Activated CD4-positive, alpha-beta T cell treated with anti-CD3 and anti-CD28 coated beads, Interleukin-2, amount 50 U/mL, for 48 hours (primary cell): ENCODE measurements around the gene CD164.

ENCODE experiments used
- DNase-seq, 2 experiments: peaks; one replicate each; pipeline ENCODE4 v3.0.0-alpha.2; 2020

The CD164 gene

DNA sequence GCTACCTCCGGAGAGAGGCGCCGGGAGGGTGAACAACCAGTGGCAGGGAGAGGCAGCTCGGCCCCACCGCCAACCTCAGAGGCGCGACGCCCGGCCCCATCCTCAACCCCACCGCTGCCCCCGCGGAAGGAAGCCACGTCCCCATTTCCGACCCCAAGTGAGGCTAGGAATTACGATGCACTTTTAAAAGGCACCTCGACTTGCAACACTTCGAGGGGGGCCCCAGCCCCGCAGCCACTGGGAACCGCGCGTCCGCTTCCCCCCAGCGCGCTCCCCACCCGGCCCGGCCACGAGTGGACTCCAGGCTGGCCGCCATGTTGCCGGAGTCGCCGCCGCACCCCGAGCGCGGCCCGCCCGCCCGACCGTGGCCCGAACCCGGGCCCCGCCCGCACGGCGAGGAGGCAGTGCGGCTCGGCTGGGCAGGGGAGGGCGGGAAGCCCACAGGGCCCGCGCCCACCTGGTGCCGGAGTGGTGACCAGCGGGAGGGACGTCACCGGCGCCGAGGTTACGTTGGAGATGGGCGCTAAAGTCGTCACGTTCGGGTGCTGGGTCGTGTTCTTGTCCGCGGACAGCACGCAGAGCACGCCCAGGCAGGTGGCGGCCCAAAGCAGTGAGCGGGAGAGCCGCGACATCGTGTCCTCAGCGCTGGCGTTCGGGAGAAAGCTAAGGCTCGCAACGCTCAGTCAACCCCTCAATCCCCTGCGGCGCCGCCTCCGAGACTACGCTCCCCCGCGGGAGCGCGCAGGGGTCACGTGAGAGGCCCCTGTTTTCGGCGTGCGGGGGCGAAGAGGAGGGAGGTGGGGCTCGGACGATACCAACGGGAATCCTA is at the start of gene CD164:
Gene CD164, minus strand, starts transcription at position 721 of the 829 bp plus-strand sequence. Its CDS starts 89 bp downstream, at position 632.
- DNase-seq: peak; percentile 91 to 94

DNA sequence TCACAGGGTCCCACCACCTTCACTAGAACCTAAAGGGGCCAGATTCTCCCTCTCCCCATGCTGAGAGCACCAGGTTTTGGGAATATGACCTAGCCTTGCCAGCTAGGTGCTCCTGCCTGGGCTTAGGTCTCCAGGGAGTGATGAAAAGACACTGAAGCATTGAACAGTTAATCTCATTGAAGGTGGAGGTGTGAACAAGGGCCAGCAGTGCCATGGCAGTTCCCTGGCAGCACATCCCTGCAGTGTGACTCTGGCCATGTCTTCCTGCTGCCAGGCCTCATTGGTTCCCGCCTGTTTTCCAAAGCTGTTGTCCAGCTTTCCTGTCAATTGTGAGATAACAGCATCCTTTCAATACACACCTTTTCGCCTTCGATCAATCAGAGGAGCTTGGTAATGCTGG is 47.2 kb upstream of the CD164 start:
- DNase-seq: no peak

DNA sequence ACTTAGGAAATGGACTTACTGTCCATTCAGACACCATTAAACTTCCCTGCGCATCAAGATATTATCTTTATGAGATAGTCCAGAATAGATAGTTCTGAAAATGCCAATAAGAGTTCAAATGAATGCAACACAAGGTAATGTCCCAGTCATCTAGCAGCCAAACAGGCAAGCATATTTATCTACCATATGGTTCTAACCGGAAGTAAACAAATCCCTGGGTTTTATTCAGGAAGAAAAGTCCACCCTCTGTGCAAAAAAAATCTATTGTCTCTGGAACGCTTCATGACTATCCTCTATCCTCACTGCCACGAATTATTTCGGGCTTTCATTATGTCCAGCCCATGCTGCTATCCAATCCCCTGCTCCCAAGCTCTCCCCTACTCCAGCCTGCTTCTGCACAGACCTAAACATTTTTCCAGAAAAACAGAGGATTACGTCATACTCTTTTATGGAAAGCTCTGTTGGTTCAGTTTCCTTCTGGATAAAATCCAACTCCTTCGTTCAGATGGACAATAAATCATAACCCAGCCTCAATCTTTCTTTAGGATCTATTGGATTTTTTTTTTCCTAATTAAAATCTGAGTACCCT is 46.7 kb upstream of the CD164 start:
- DNase-seq: no peak

DNA sequence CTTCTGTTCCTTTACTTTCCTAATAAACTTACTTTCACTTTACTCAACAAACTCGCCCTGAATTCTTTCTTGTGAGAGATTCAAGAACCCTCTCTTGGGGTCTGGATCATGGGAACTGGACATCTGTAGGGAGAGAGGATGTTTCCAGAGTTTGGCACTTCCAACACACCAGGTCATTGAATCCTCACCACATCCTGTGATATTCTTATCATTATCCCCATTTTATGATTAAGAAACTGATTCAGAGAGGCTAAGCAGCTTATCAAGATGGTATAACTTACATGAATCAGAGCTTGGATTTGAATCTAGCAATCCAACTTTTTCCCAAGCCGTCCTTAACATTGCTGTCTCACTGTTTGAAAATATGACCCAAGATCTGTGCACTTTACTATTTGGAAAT is 42.7 kb upstream of the CD164 start:
- no peak for DNase-seq

DNA sequence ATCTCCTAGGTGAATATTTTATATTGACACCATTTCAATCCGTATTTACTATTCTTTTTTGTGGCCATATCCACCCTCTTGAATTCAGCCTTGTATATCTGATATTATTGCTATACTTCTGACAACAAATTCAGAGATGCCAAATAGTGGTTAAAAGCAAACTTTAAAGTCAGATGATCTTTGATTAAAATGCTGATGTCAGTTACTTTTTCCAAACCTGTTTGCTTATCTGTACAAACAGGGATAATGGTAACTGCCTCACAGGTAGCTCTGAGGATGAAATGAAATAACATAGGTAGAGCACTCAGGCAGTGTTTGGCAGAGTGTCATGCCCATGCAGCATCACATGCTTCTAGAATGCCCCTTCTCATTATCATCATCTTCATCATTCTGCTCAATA is 38.9 kb upstream of the CD164 start:
- DNase-seq: no peak

DNA sequence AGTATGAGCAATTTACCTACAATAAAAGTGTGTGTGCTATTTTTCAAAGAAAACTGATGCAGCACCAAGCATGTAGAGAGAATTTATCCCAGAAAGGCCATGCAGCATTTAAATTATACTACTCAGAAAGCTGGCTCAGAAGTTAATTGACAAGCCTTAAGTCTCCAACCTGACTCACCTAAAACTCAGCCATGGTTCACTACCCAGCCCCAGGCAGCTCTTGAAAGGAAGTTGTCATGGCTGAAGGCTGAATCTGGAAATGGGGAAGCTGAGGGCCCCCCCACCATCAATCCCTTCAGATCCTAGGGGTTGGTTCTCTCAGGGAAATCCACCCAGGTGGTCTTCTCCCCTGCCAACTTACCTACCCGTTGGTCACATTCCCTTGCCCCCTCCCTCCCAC is 38.5 kb upstream of the CD164 start:
- DNase-seq: no peak

DNA sequence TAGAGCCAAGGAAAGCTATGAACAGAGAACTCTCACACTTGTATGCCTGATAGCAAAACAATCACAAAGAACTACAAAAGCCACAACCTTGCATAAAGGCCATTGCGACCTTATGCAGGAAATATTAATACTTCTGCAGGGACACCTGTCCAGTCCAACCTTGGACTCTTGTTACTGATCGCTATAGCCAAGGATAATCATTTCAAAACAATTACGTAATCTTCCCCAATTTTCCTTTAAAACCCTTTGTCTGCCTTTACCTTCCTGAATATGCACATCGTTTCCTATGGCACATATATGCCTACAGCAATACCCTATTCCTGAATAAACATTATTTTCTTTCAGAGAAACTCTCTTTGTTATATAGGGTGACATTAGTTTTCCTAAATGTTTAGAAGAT is 35.4 kb upstream of the CD164 start:
- DNase-seq: no peak

DNA sequence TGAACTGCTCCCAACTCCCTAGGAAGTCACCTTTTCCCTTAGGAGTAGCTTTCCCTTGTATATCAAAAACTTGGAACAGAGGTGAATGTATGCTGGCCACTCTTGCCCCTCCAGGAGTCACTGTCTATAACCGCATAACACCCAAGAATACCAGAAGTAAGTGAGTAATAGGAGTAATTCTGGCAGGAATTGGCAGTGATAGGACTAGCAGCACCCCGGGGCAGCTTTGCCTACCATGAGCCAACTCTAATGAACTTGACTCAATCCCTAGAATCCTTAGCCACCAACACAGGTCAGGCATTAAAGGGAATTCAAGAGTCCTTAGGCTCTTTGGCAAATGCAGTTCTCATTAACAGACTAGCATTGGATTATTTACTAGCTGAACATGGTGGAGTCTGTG is 28.8 kb upstream of the CD164 start:
- DNase-seq: no peak

DNA sequence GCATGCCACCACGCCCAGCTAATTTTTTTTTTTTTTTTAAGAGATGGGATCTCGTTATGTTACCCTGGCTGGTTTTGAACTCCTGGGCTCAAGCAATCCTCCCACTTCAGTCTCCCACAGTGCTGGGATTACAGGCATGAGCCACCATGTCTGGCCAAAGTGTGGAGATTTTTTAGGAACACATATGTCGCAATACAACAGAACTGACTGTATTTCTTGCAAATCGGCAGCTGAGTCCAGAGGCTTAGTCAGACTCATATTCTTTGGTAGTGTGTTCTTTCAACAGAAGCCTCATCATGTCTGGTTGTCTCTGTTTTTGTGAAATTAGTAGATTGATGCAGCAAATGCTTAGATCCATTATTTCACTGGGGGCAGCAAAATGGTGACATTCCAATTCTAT is 23.9 kb upstream of the CD164 start:
- DNase-seq: no peak

DNA sequence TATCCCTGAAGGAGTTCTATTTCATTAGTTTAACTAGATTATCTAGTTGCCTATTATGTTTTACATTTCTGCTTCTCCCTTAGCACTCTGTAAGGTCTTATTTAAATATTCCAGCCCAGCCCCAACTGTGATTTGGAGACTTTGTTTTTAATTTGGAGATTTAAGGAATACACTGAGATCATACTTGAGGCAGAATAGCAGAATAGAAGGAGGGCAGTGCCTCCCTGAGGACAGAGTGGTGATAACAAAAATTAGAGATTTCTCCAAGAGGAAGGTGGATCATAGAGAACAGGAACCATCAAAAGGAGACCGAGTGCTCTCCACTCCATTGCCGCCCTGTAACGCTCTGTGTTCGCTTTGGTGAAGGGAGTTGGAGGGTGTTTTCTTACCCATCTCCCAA is 14.8 kb upstream of the CD164 start:
- DNase-seq: no peak

DNA sequence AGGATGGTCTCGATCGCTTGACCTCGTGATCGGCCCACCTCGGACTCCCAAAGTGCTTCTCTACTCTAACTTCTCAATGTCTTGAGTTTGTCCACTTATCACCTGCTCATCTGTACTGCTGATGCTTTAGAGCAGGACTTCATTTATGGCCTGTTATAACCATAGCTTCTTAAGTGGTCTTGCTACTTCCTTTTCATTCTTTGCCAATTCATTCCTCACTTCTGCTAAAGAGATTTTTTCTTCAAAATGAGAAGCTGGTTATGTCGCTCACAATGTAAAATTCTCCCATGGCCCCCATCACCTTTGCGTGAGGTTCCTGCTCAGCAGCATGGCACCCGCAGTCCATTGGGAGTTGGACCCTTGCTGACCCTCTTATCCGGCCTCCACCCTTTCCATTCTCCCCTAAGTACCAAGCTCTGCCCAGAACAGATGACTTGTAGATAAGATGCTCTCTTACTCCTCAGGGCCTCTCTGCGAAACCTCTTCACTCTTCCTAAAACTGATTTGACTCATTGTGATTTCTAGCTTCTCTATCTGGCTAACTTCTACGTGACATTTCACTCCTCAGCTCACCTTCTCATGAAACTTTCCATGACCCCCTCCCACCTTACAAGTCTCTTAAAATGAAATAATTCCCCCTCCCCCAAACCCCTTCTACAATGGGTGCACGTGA is 13.9 kb upstream of the CD164 start:
- no peak for DNase-seq

DNA sequence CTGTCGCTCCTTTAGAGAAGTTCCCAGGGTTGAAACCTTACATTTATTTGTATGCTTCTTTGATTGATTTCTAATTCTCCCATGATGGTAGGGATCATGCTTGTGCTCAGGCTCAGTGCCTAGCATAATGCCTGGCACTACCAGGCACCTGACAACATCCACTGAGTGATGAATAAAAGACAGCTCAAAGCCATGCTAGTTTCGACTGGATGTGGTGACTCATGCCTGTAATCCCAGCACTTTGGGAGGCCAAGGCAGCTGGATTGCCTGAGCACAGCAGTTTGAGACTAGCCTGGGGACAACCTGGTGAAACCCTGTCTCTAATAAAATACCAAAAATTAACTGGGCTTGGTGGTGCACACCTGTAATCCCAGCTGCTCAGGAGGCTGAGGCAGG is 11.6 kb upstream of the CD164 start:
- DNase-seq: no peak

DNA sequence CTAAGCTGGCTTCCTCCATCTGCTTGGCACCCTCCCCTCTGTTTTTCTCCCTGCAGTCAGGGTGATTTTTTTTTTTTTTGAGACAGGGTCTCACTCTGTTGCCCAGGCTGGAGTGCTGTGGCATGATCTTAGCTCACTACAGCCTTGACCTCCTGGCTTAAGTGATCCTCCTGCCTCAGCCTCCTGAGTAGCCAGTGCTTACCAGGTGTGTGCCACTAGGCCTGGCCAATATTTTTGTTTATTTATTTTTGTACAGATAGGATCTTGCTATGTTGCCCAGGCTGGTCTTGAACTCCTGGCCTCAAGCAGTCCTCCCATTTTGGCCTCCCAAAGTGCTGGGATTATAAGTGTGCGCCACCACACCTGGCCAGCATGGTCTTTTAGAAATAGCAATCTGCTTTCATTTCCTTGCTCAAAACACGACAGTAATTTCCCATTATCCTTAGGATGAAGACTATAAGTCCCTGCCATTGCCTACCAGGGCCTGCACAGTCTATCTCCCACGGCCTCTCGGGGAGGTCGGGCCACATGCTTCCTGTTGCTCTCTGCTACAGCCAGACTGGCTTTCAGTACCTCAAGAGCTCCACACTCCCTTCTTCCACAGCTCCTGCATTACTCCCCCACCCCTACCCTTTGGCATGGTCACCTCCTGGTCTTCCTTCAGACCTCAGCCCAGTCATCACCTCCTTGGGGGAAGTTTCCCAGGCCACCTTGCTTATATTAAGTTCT is 11.1 kb upstream of the CD164 start:
- DNase-seq: no peak

DNA sequence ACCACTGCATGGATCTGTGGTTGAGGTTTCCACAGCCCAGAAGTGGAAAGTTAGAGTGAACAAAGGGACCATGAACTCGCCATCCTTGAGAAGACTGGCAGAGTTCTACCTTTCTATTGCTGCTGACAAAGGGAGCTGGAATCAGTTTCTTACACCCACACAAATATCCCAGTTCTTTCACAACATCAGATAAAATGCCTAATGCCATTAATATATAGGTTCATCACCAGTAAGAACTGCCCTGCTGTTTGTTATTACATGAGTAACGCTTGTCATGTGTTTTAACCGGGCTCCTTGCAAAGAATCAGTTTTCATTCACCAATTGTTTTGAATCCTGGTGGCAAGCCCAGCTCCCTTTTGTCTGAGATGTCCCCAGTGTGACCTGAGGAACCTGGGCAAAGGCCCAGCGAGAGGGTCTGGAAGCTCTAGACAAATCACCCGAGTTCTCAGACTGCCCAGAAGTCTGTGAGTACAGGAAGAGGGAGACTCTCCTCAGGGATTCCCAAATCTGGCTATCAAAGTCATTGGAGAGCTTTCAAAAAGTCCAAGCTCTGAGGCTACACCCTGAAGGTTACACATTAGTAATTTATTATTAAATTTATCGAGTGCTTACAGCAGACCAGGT is 7.5 kb upstream of the CD164 start:
- no peak for DNase-seq

DNA sequence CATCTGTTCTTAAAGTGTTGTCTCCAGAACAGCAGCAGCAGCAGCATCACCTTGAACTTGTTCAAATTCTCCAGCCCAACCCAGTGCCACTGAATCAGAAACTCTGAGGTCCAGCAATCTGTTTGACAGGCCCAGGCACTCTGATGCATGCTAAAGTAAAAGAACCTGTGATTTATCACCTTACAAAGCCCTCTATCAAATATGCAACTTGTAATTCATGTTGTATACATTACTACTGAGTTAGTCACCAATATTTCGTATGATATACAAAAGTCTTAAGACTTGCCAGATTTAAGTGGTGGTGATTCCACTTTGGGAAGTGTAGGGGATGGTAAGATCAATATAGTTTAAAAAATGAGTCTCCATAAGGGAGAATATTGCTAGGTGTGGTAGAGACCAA is 6.0 kb upstream of the CD164 start:
- DNase-seq: no peak

DNA sequence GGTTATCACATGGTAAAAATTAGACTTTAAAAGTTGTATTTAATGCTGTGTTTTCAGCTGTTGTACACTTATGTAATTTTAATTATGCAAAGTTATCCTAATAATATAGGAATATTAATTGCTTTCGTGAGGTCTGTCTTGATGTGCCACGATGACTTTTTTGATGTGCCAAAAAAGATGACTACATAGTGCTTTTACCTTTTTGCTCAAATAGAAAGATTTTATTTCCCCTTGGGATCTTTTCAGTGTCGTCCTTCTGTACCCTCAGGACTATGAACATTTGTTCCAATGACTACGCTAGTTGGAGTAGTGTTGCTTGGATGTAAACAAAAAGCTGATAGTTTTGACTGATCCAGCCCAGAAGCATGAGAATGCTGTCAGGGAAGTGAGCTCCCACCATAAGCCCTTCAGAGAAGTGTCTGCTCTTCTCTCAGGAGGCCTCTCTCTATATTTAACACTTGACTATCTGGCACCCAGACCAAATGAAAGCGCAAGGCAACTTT is 1.2 kb upstream of the CD164 start:
- no peak for DNase-seq

DNA sequence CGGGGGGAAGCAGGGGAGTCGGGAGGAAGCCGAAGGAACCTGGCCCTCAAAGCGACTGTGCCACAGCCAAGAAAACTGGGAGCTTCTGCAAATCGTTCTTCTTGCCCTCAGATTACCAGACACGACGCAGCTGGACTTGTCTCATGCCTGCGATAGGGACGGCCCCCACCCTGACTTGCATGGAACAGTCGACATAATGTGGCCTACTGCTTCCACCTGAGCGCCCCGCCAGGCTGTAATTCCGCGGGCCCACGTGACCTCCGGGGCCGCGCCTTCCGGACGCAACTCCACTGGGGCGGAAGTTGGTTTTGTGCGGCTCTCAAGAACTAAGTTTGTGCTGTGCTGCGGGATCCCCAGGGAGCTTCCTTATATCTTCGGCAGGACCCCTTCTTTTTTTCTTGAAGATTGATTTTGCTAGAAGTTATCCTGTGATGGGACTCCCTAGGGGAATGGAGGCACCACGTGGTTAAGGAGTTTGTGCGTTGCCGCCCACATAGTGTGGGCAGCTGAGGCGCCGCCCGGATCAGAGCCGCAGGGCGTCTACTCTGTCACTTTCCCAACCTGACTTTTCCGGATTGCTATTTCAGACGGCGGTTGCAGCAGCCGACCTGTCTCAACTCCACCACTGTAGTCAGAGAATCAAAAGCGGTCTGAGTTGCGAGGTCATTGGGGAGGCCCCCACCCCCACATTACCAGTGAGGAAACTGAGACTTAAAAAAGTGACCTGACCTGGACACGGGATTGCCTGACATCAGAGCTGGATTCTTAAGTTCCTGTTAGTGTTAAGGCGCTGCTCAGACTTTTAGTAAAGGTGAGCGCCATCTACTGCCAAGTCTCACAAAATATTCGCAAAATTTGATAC is 540 bp upstream of the CD164 start:
- DNase-seq: peak; percentile 89 to 91

DNA sequence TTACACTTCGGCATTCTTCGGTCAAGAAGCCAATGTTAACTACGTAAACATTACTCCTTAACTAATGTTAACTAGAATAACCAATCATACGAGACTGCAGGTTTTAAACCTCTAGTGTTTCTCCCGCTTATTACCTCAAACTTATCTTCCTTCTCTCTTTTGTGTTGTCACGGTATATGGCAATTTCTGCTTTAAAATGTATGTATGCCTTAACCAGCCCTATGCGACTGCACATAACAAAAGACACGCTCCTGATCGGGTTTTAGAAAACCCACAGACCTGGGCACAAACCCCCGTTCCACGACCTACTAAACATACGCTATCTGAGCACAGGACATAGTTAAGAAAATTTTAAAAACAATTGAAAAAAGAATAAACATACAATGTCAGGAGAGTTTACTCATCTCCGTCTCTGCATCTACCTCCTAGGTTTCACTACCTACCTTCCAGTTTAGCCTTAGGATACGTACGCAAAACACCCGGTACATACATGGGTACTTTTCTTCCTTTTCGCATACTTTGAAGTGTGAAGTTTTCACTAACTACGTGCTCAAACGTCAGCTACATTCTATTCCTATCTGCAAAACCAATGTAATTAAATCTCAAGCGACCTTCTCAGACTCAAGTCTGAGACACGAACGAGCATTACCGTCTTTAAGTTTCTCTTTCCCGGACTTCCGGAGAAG is 1.1 kb downstream of the CD164 start:
- DNase-seq: no peak

DNA sequence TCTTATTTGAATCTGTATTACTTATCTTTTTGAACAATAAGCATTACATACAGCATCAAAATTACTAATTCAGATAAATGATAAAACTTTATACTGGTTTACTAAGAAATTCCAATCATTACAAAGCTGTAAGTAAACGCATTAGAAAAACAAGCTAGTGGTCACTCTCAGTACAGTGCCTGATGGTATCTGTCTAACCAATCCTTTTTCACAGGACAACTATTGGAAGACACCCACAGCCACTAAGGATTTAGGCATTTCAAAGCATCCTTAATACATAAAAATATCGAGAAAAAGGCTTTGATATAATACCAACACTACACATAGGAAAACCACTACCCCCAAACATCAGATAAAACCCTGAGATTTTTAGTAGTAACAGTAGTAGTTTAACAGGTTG is 2.6 kb downstream of the CD164 start:
- DNase-seq: no peak

DNA sequence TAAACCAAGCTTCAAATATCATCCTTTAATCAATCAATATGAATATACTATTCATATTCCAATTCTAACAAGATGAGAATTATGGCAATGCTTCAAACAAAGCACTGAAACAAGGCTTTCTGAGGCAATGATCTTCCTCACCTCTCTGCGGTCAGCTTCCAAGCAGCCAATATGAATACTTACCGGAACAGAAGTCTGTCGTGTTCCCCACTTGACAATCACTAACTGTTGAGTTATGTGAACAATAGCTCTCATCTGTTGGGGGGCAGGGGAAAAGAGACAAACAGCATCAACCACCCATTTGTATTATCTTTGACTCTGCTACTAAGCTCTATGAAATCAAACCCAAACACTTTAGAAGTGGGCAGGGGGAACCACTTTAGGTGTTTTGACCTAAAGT is 4.5 kb downstream of the CD164 start:
- DNase-seq: no peak

DNA sequence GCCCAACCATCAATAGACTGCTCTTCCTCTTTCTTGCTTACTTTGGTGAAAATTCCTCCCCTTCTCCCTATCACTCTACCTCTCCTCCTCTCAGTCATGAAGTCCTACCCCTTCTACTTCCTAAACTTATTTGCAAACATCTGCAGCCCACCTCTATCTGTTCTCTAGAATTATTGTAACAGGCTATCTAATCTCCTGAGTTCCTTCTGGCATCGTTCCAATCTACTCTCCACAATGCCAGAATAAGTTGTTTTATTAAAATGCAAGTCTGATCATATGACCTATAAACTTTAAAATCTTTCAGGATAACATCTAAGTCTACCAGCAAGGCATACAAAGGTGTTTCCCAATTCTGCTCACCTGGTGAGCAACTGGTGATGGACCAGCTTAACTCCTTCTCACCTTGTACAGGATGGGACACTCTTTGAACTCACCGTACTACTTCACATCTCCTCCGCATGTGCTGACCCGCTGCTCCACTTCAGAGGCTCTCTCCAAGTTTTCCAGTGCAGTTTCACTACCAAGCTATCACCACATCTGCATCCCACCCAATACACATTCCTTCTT is 7.9 kb downstream of the CD164 start:
- no peak for DNase-seq
